Neural cell (in vitro differentiated cells): ENCODE measurements around the gene ZNF235.
"Not testable (repeated sequence)": the region's sequence is repeated elsewhere in the genome, so short reads cannot be mapped to it uniquely, and the experiment has no call there.

Source experiments
- EP300 ChIP-seq: fragments of 450-650 bp; conservative IDR thresholded peaks from 2 replicates; pipeline ENCODE4 v1.6.1; 2014; ENCODE audit warnings: antibody characterized with exemption, mild to moderate bottlenecking, moderate library complexity; ENCODE audit not compliant: poor library complexity, severe bottlenecking
- EZH2 ChIP-seq: fragments of 200-600, 300-800 bp; shearing (Covaris generic), sonication (generic); IDR thresholded peaks from 2 replicates; pipeline ENCODE4 v1.6.1; 2014; ENCODE audit warnings: antibody characterized with exemption, low read length, borderline replicate concordance, mild to moderate bottlenecking; ENCODE audit not compliant: insufficient read depth, poor library complexity, severe bottlenecking

DNA sequence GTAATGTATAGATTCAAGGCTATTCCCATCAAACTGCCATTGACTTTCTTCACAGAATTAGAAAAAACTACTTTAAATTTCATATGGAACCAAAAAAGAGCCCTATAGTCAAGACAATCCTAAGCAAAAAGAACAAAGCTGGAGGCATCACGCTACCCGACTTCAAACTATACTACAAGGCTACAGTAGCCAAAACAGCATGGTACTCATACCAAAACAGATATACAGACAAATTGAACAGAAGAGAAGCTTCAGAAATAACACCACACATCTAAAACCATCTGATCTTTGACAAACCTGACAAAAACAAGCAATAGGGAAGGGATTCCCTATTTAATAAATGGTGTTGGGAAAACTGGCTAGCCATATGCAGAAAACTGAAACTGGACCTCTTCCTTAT, 52.5 kb downstream of the ZNF235 start:
- not testable (repeated sequence) for TF ChIP-seq EP300, EZH2
